H1 (cell line): ENCODE measurements around the gene ENPP6. TPM values are rescaled to one million over a fixed set of nuclear protein-coding genes. Genes with fewer than 3 reads are reported as not detected.

ENCODE experiments used
- CTCF ChIA-PET: fragments of 300-600 bp; sonication (Branson Sonifier 250); formaldehyde crosslinking; loops from one replicate; lab custom pipeline; 2021; ENCODE audit not compliant: partially characterized antibody; lab: Charles Lee
- POLR2A ChIA-PET: fragments of 300-600 bp; sonication (Branson Sonifier 250); formaldehyde crosslinking; loops from one replicate; lab custom pipeline; 2021; ENCODE audit warnings: inconsistent platforms; ENCODE audit not compliant: partially characterized antibody; lab: Charles Lee
- DNase-seq, 2 experiments: peaks; one replicate each; pipeline versions ENCODE4 v3.0.0 to v3.0.0-alpha.2; 2010 to 2022; ENCODE audit warnings: low spot score in 2 of 2, low read depth in 1 of 2, mixed read lengths in 1 of 2
- FAIRE-seq: peaks from 2 replicates; lab custom pipeline; 2011; peaks lifted over from hg19 to GRCh38; lab: Jason Lieb, UNC
- H2AFZ ChIP-seq: 2 replicates; pipeline ENCODE4 v1.8.1; 2012; ENCODE audit warnings: low read length, inconsistent platforms
- H2AK5ac ChIP-seq: 2 replicates; pipeline ENCODE4 v1.6.1; 2013; ENCODE audit warnings: low read depth, low read length
- H2BK120ac ChIP-seq: replicated peaks from 2 replicates; pipeline ENCODE3; 2013; ENCODE audit warnings: low read depth, low read length, inconsistent platforms
- H2BK12ac ChIP-seq: 2 replicates; pipeline ENCODE4 v1.6.1; 2013; ENCODE audit warnings: low read depth, low read length
- H2BK15ac ChIP-seq: 2 replicates; pipeline ENCODE4 v1.6.1; 2013; ENCODE audit warnings: low read length
- H2BK20ac ChIP-seq: 2 replicates; pipeline ENCODE4 v1.6.1; 2013; ENCODE audit warnings: low read length
- H2BK5ac ChIP-seq: 2 replicates; pipeline ENCODE4 v1.6.1; 2013; ENCODE audit warnings: low read depth, low read length
- H3K14ac ChIP-seq: 2 replicates; pipeline ENCODE4 v1.6.1; 2013; ENCODE audit warnings: inconsistent platforms; ENCODE audit not compliant: insufficient read length
- H3K18ac ChIP-seq: 2 replicates; pipeline ENCODE4 v1.6.1; 2013; ENCODE audit warnings: low read length; ENCODE audit errors: extremely low read depth
- H3K23ac ChIP-seq: 2 replicates; pipeline ENCODE4 v1.6.1; 2013; ENCODE audit warnings: inconsistent platforms; ENCODE audit not compliant: insufficient read length
- H3K23me2 ChIP-seq: 2 replicates; pipeline ENCODE4 v1.6.1; 2013; ENCODE audit warnings: low read depth, low read length
- H3K27ac ChIP-seq: 2 replicates; pipeline ENCODE4 v1.6.1; 2011; ENCODE audit warnings: low read depth, low read length, inconsistent platforms
- H3K27me3 ChIP-seq, 4 experiments: replicated peaks in 1 of 4; 1 replicate in 1 of 4; 2 replicates in 3 of 4; pipeline versions ENCODE4 v1.6.1 to v1.8.1; 2011 to 2013; ENCODE audit warnings: low read length in 3 of 4, mild to moderate bottlenecking in 3 of 4, inconsistent platforms in 2 of 4, mixed read lengths in 2 of 4, moderate library complexity in 1 of 4; ENCODE audit not compliant: control insufficient read depth in 3 of 4, insufficient read depth in 3 of 4; ENCODE audit errors: extremely low read depth in 1 of 4
- H3K36me3 ChIP-seq, 4 experiments: 2 replicates each; pipeline versions ENCODE4 v1.6.1 to v1.8.1; 2011 to 2013; ENCODE audit warnings: mild to moderate bottlenecking in 4 of 4, low read length in 3 of 4, moderate library complexity in 2 of 4, control low read depth in 1 of 4, inconsistent platforms in 1 of 4; ENCODE audit not compliant: insufficient read depth in 4 of 4, control insufficient read depth in 2 of 4
- H3K4ac ChIP-seq: replicated peaks from 2 replicates; pipeline ENCODE3; 2013; ENCODE audit warnings: low read length, low read depth, mixed read lengths, inconsistent platforms; ENCODE audit not compliant: insufficient read length
- H3K4me1 ChIP-seq, 4 experiments: replicated peaks in 1 of 4; 1 replicate in 1 of 4; 2 replicates in 3 of 4; pipeline versions ENCODE4 v1.6.1 to v1.8.1; 2011 to 2013; ENCODE audit warnings: low read length in 3 of 4, inconsistent platforms in 2 of 4, mixed read lengths in 1 of 4; ENCODE audit not compliant: insufficient read depth in 4 of 4, control insufficient read depth in 3 of 4
- H3K4me2 ChIP-seq, 2 experiments: 2 replicates each; pipeline versions ENCODE4 v1.6.1 to v1.8.1; 2011 to 2013; ENCODE audit warnings: low read depth in 2 of 2, low read length in 2 of 2, control low read depth in 1 of 2, inconsistent platforms in 1 of 2, mild to moderate bottlenecking in 1 of 2; ENCODE audit not compliant: insufficient read depth in 1 of 2
- H3K4me3 ChIP-seq, 4 experiments: fragments of 200-600, 300-600 bp in 1 of 4; sonication (generic), shearing (Covaris generic), sonication (Bioruptor Twin) in 1 of 4; 2 replicates each; pipeline versions ENCODE4 v1.5.1 to v1.8.1; 2011 to 2016; ENCODE audit warnings: low read length in 4 of 4, low read depth in 3 of 4, control low read depth in 2 of 4, inconsistent platforms in 2 of 4, mild to moderate bottlenecking in 2 of 4, mixed read lengths in 1 of 4, moderate library complexity in 1 of 4; ENCODE audit not compliant: insufficient read depth in 2 of 4; ENCODE audit errors: extremely low read depth in 1 of 4
- H3K56ac ChIP-seq: replicated peaks from 2 replicates; pipeline ENCODE3; 2013; ENCODE audit warnings: low read depth, mild to moderate bottlenecking, mixed read lengths, low read length, inconsistent platforms; ENCODE audit not compliant: insufficient read length
- H3K79me1 ChIP-seq: 2 replicates; pipeline ENCODE4 v1.6.1; 2013; ENCODE audit warnings: low read depth, low read length, control low read depth
- H3K79me2 ChIP-seq, 2 experiments: 2 replicates each; pipeline versions ENCODE4 v1.6.1 to v1.8.1; 2012 to 2013; ENCODE audit warnings: low read length in 2 of 2, mild to moderate bottlenecking in 2 of 2, inconsistent platforms in 1 of 2; ENCODE audit not compliant: insufficient read depth in 2 of 2, control insufficient read depth in 1 of 2
- H3K9ac ChIP-seq, 4 experiments: replicated peaks in 1 of 4; 1 replicate in 1 of 4; 2 replicates in 3 of 4; pipeline versions ENCODE4 v1.6.1 to v1.8.1; 2011 to 2013; ENCODE audit warnings: low read depth in 3 of 4, low read length in 3 of 4, control low read depth in 2 of 4, mild to moderate bottlenecking in 2 of 4, moderate library complexity in 2 of 4, inconsistent platforms in 1 of 4; ENCODE audit errors: extremely low read depth in 1 of 4
- H3K9me3 ChIP-seq, 2 experiments: 2 replicates each; pipeline versions ENCODE4 v1.6.1 to v1.8.1; 2012 to 2013; ENCODE audit warnings: mild to moderate bottlenecking in 2 of 2, moderate library complexity in 2 of 2, control low read depth in 1 of 2, inconsistent platforms in 1 of 2, low read depth in 1 of 2, low read length in 1 of 2, mixed read lengths in 1 of 2; ENCODE audit not compliant: insufficient read depth in 2 of 2
- H4K20me1 ChIP-seq, 2 experiments: replicated peaks in 1 of 2; 2 replicates each; pipeline versions ENCODE3 to v1.8.1; 2011 to 2013; ENCODE audit warnings: inconsistent platforms in 2 of 2, low read length in 2 of 2, mild to moderate bottlenecking in 1 of 2; ENCODE audit not compliant: insufficient read depth in 2 of 2, control insufficient read depth in 1 of 2
- H4K5ac ChIP-seq: 2 replicates; pipeline ENCODE4 v1.6.1; 2013; ENCODE audit warnings: low read length, low read depth, mixed read lengths, inconsistent platforms; ENCODE audit not compliant: insufficient read length
- H4K8ac ChIP-seq: 2 replicates; pipeline ENCODE4 v1.8.0; 2013; ENCODE audit warnings: mild to moderate bottlenecking, moderate library complexity, low read length, inconsistent platforms; ENCODE audit not compliant: insufficient read depth; ENCODE audit errors: extremely low read depth
- H4K91ac ChIP-seq: replicated peaks from 2 replicates; pipeline ENCODE3; 2013; ENCODE audit warnings: low read length, mixed read lengths, inconsistent platforms; ENCODE audit not compliant: insufficient read length
- JUND ChIP-seq: IDR thresholded peaks from 2 replicates; pipeline ENCODE4 v1.6.1; 2011; ENCODE audit warnings: mild to moderate bottlenecking, improper control_type of control experiment, low read length
- KDM5A ChIP-seq: fragments of 200-600 bp; IDR thresholded peaks from 2 replicates; pipeline ENCODE4 v1.7.1; 2012; ENCODE audit warnings: mild to moderate bottlenecking, low read length, inconsistent platforms, mixed read lengths
- WGBS, 2 experiments: shearing (Covaris generic) in 1 of 2; methylation state at CpG; one replicate each; pipeline versions ENCODE4 v1.1.6 to v1.1.7; 2013 to 2015; ENCODE audit warnings: low lambda C conversion rate in 2 of 2, mixed read lengths in 2 of 2, inconsistent platforms in 1 of 2, low coverage in 1 of 2, missing lambda C conversion rate in 1 of 2; ENCODE audit not compliant: insufficient replicate concordance in 2 of 2, insufficient coverage in 1 of 2, insufficient read length in 1 of 2; ENCODE audit errors: extremely low coverage in 1 of 2, missing lambda C conversion rate in 1 of 2; 5-methylcytosine and 5-hydroxymethylcytosine counted together
- polyA plus RNA-seq, 7 experiments: library from polyadenylated mRNA; depleted of rRNA in 3 of 7; stranded (reverse) in 5 of 7; unstranded in 2 of 7; fragments of >200 nt in 5 of 7; fragments of 200-250 nt in 2 of 7; gene quantifications; 1 replicate in 5 of 7; 2 replicates in 1 of 7; 4 replicates in 1 of 7; pipeline versions ENCODE4 v1.2.1 to v1.2.3, GENCODE V29; 2011 to 2013; ENCODE audit warnings: missing spikeins in 2 of 7, mixed read lengths in 2 of 7
- total RNA-seq: library from RNA; stranded (reverse); fragmentation: NEBNext Ultra II Directional; extraction: Animal tissue kit (Norgen Biotek cat#: 25700); gene quantifications from 2 replicates; pipeline ENCODE4 v1.2.1, GENCODE V29; 2021

Gene ENPP6
- total and polyA plus RNA-seq, 2 of the 8 experiments (the other 6 are each of a cell fraction or from before 2014, with no cell fraction given): 0.11 to 0.20 TPM

- no peak overlapping the region for H2BK120ac ChIP-seq
- DNase-seq (no peak), FAIRE-seq (no peak)
- no peak overlapping the region for H3K23ac ChIP-seq
- no peak overlapping the region for H2AFZ ChIP-seq
- no peaks in the 10 kb centered on the region for H3K27me3 ChIP-seq
- no peak overlapping the region for H3K4me3 ChIP-seq
- no peak overlapping the region for H2BK12ac ChIP-seq
- no peak overlapping the region for H3K56ac ChIP-seq
- peaks cover 6 to 8% of the 10 kb centered on the region in 2 experiments; a peak in 3 of 4 replicates for H3K9me3 ChIP-seq
- no peak overlapping the region for H3K4me2 ChIP-seq
- TF ChIP-seq JUND (no peak), KDM5A (no peak)
- H3K79me1 ChIP-seq: no peaks in the 10 kb centered on the region
- H4K5ac ChIP-seq: no peak overlapping the region
- H3K9ac ChIP-seq: no peak overlapping the region
- H4K91ac ChIP-seq: no peak overlapping the region
- H3K4ac ChIP-seq: no peak overlapping the region
- POLR2A ChIA-PET: no interaction called here
- WGBS, 2 experiments: 95% methylated on average over 1 of the region's 1 CpG; no CpG with 5 or more reads in 1 of the 2 experiments
- no peak overlapping the region for H3K14ac ChIP-seq
- H3K36me3 ChIP-seq: no peaks in the 10 kb centered on the region
- no peak overlapping the region for H2BK5ac ChIP-seq
- no peak overlapping the region for H4K8ac ChIP-seq
- no peak overlapping the region for H2AK5ac ChIP-seq
- CTCF ChIA-PET: interaction anchor here (0.8 to 1.8 kb wide), 4 partner anchors 29 to 148 kb away, joined by 3 to 4 read pairs (median 4); partner anchors contain the start of gene ENPP6
- no peak overlapping the region for H2BK15ac ChIP-seq
- no peak overlapping the region for H2BK20ac ChIP-seq
- H3K27ac ChIP-seq: no peak overlapping the region
- H3K18ac ChIP-seq: no peak overlapping the region
- no peaks in the 10 kb centered on the region for H4K20me1 ChIP-seq
- H3K23me2 ChIP-seq: no peaks in the 10 kb centered on the region; the same call in 1 of the 2 replicates
- H3K79me2 ChIP-seq: no peaks in the 10 kb centered on the region
- H3K4me1 ChIP-seq: no peaks in the 10 kb centered on the region
Observed at GRCh38 chr4:184247421-184247820, 29.7 kb upstream of the ENPP6 start.
